Effector memory CD8-positive, alpha-beta T cell (primary cell): Measurements from ENCODE around the gene ESRRB.
A peak's percentile ranks its signal among the peaks of the same experiment; 100 is the strongest.

Experiments used
- ATAC-seq: fragments of 150-1000 bp; cut with Tn5 transposase; replicated peaks from 2 replicates; pipeline ENCODE4 v1.10.0; 2021; ENCODE audit warnings: mild to moderate bottlenecking, moderate library complexity
- DNase-seq, 3 experiments: peaks; one replicate each; pipeline ENCODE4 v3.0.0; 2021
- H3K27ac Mint-ChIP-seq, 2 donors: one replicate each; pipeline ENCODE4 v1.8.0; 2022; ENCODE audit warnings: mild to moderate bottlenecking in 2 of 2, mixed read lengths in 2 of 2, moderate library complexity in 2 of 2
- H3K27me3 Mint-ChIP-seq, 2 donors: one replicate each; pipeline ENCODE4 v1.8.0; 2022; ENCODE audit warnings: mixed read lengths in 2 of 2
- H3K36me3 Mint-ChIP-seq: one replicate; pipeline ENCODE4 v1.8.0; 2022; ENCODE audit warnings: mild to moderate bottlenecking, moderate library complexity, mixed read lengths; ENCODE audit not compliant: insufficient read depth
- H3K4me1 Mint-ChIP-seq, 2 donors: one replicate each; pipeline ENCODE4 v1.8.0; 2022; ENCODE audit warnings: low read depth in 2 of 2, mixed read lengths in 2 of 2
- H3K4me3 Mint-ChIP-seq, 2 donors: one replicate each; pipeline ENCODE4 v1.8.0; 2022; ENCODE audit warnings: mild to moderate bottlenecking in 2 of 2, mixed read lengths in 2 of 2, moderate library complexity in 2 of 2
- H3K9me3 Mint-ChIP-seq, 2 donors: one replicate each; pipeline ENCODE4 v1.8.0; 2022; ENCODE audit warnings: mixed read lengths in 2 of 2

The ESRRB gene

GRCh38 chr14:76376409-76376877 is 506 bp downstream of the ESRRB start:
- no peaks in the 10 kb centered on the region for H3K36me3 Mint-ChIP-seq
- no peak overlapping the region for H3K27ac Mint-ChIP-seq
- peaks cover 67 to 95% of the 10 kb centered on the region in 2 donors for H3K27me3 Mint-ChIP-seq
- H3K9me3 Mint-ChIP-seq, result no peaks in the 10 kb centered on the region
- H3K4me3 Mint-ChIP-seq, result peak overlapping the region in 1 of 2 donors; percentile 9
- DNase-seq (no peak), ATAC-seq (no peak)
- peaks cover 0 to 5% of the 10 kb centered on the region in 2 donors for H3K4me1 Mint-ChIP-seq

GRCh38 chr14:76376878-76377734 is 1.2 kb downstream of the ESRRB start:
- Mint-ChIP-seq H3K4me1 (peaks cover 0 to 5% of the 10 kb centered on the region in 2 donors), H3K9me3 (no peaks in the 10 kb centered on the region), H3K27me3 (peaks cover 68 to 95% of the 10 kb centered on the region in 2 donors), H3K4me3 (no peak overlapping the region), H3K36me3 (no peaks in the 10 kb centered on the region), H3K27ac (no peak overlapping the region)
- DNase-seq (no peak), ATAC-seq (no peak)

DNA sequence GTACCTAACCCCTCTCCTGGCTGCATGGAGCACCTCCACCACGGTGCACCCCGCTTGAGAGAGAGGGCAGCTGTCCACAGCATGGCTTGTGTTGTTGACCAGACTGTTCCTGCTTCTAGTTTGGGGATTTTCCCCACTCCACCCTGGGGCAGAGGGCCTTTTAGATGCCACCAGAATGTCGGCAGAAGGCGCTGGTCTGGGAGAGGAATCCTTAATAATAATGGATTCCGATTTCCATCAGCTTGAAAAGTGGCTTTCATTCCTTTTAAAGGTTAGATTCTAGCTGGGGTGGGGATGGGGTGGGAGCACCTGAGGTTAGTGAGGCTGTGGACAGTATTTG is 1.8 kb downstream of the ESRRB start:
- Mint-ChIP-seq H3K27ac (no peak overlapping the region), H3K36me3 (no peaks in the 10 kb centered on the region), H3K4me1 (peaks cover 0 to 5% of the 10 kb centered on the region in 2 donors), H3K27me3 (peaks cover 66 to 94% of the 10 kb centered on the region in 2 donors), H3K4me3 (no peak overlapping the region), H3K9me3 (no peaks in the 10 kb centered on the region)
- no peak for DNase-seq
- ATAC-seq, result no peak

- Mint-ChIP-seq H3K4me3 (no peak overlapping the region), H3K4me1 (peaks cover 0 to 5% of the 10 kb centered on the region in 2 donors), H3K36me3 (no peaks in the 10 kb centered on the region), H3K27ac (no peak overlapping the region), H3K9me3 (no peaks in the 10 kb centered on the region), H3K27me3 (peaks cover 72 to 91% of the 10 kb centered on the region in 2 donors)
- DNase-seq, result no peak
- no peak for ATAC-seq
Observed at GRCh38 chr14:76380991-76381390, 5.1 kb downstream of the ESRRB start.

DNA sequence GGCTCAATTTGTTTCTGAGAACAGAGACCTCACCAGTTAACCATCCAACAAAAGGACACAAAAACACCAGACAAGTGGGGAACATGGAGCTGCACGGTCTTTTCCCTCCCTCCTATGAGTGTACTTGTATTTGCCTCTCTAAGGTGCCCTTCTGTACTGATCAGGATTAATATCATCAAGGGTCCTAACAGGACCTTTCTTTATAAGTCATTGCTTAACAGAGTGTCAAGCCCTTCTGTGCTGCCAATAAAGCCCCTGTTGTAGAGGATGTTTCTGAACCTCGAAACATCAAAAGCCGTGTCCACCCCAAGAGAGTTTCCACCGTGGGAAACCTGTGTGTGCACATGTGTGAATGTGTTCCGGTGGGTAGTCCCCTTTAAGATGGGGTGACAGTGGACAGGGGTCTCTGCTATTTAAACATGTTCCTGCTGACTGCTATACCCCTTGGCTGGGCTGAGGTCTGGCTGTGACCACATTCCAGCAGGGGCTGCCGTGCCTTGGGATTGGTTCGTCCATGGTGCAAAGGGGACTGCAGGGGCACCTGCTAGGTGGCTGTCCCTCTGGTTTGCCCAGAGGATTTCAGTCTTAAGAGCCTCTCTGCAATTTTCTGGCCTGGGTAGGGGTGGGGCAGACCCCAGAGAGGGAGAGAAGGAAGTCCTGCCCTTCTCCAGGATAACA is 6.0 kb downstream of the ESRRB start:
- H3K4me3 Mint-ChIP-seq, result no peak overlapping the region
- peaks cover 0 to 3% of the 10 kb centered on the region in 2 donors for H3K4me1 Mint-ChIP-seq
- DNase-seq, result no peak
- no peak for ATAC-seq
- no peaks in the 10 kb centered on the region for H3K36me3 Mint-ChIP-seq
- H3K27me3 Mint-ChIP-seq, result peaks cover 64 to 87% of the 10 kb centered on the region in 2 donors
- H3K27ac Mint-ChIP-seq, result no peak overlapping the region
- no peaks in the 10 kb centered on the region for H3K9me3 Mint-ChIP-seq

DNA sequence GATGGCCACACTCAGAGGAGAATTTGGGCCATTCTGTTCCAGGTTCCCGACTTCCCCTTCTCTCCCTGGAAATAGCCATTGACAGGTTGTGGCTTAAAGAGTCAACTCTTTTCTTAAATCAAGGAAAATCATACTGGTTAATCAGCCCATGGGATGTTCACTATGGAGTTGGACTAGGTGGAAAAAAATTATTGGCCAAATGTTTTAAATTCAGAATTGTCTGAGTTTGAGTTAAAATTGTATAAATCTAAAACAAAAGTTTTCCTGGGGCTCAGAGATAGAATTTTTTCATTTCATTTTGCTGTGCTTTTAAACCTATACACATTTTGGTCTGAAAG is 6.5 kb downstream of the ESRRB start:
- Mint-ChIP-seq H3K36me3 (no peaks in the 10 kb centered on the region), H3K9me3 (no peaks in the 10 kb centered on the region), H3K4me3 (no peak overlapping the region), H3K27ac (no peak overlapping the region), H3K27me3 (peaks cover 64 to 89% of the 10 kb centered on the region in 2 donors), H3K4me1 (peaks cover 0 to 4% of the 10 kb centered on the region in 2 donors)
- ATAC-seq, result no peak
- no peak for DNase-seq

- H3K36me3 Mint-ChIP-seq, result no peaks in the 10 kb centered on the region
- H3K27ac Mint-ChIP-seq, result no peak overlapping the region
- peaks cover 58 to 86% of the 10 kb centered on the region in 2 donors for H3K27me3 Mint-ChIP-seq
- DNase-seq, result no peak
- peaks cover 0 to 3% of the 10 kb centered on the region in 2 donors for H3K4me1 Mint-ChIP-seq
- no peaks in the 10 kb centered on the region for H3K9me3 Mint-ChIP-seq
- ATAC-seq, result no peak
- H3K4me3 Mint-ChIP-seq, result no peak overlapping the region
Observed at GRCh38 chr14:76385435-76385834, 9.5 kb downstream of the ESRRB start.

DNA sequence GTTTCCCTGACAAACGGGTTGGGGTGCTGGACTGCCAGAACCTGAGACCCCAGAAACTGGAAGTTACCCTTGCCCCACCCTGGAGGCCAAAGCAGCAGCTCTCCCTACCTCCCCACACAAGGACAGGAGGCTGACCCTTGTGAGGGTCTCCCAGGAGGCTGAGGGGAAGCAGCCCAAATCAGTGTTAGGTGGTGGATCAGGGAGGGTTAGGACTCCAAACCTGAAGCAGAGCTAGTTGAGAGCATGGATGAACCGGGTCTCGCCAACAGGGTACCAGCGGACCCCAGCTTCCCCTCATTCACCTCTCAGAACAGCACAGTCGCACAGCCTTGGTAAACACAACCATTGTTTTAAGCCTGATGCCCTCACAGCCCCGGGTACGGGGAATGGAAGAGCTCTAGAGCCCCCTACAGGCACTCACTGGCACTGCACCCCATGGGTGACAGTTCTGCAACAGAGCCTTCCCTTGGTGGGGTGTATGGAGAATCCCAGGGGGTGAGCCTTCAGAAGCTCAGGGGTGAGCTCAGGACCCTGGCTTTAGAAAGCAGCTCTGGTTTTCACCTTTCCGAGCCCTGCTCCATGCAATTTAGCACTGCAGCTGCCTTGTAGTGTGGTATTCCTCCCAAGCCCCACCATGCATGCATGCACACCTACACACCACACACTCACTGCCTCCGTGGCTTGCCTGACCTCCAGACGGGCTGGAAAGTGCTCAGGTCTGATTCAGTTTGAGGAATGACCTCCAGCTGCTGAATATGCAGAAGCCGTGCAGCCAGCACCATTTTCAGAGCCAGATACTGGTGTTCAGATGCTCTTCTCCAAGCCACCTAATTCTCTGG is 11.2 kb downstream of the ESRRB start:
- Mint-ChIP-seq H3K27me3 (peaks cover 42 to 80% of the 10 kb centered on the region in 2 donors), H3K4me1 (peaks cover 0 to 3% of the 10 kb centered on the region in 2 donors), H3K4me3 (no peak overlapping the region), H3K36me3 (no peaks in the 10 kb centered on the region), H3K27ac (no peak overlapping the region), H3K9me3 (no peaks in the 10 kb centered on the region)
- DNase-seq, result peak; percentile 29 to 54 (median 43)
- peak; percentile 49 for ATAC-seq

DNA sequence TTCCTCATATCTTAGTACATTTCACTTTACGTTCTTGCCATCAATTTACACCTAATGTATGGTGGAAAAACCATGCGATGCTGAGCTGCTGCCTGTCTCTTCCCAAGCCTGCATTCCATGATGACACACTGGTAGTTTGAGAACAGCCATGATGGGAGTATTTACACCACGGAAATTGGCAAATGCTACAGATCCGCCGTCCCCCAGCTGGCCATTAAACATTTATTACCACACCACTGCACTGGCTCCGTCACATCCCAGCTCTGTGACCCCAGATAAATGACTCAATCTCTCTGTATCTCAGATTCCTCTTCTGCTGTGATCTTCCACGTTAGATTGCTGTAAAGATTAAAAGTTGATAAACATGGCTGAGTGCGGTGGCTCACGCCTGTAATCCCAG is 13.9 kb downstream of the ESRRB start:
- H3K36me3 Mint-ChIP-seq, result no peaks in the 10 kb centered on the region
- H3K27me3 Mint-ChIP-seq, result peaks cover 35 to 72% of the 10 kb centered on the region in 2 donors
- no peak overlapping the region for H3K27ac Mint-ChIP-seq
- H3K9me3 Mint-ChIP-seq, result no peaks in the 10 kb centered on the region
- no peak overlapping the region for H3K4me3 Mint-ChIP-seq
- DNase-seq (no peak), ATAC-seq (no peak)
- H3K4me1 Mint-ChIP-seq, result peaks cover 0 to 3% of the 10 kb centered on the region in 2 donors

DNA sequence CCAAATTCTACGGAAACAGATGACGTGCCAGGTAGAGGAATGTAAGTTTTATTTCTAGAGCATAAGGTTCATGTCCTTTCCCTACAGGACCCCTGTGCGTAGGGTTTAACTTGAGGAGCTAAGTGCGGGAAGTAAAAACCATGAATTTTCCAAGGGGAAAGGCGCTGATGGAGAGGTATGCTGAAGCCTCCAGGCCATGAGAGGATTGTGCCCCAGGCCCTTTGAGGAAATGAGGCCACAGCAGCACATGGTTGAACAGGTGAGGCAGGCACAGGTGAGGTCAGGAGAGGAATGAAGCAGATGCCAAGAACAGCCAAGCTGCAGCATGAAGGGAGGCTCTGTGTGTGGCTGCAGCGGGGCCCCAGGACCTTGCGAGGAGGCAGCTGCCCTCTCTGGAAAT is 14.7 kb downstream of the ESRRB start:
- H3K36me3 Mint-ChIP-seq, result no peaks in the 10 kb centered on the region
- DNase-seq (no peak), ATAC-seq (no peak)
- H3K27me3 Mint-ChIP-seq, result peaks cover 31 to 73% of the 10 kb centered on the region in 2 donors
- peaks cover 0 to 3% of the 10 kb centered on the region in 2 donors for H3K4me1 Mint-ChIP-seq
- H3K4me3 Mint-ChIP-seq, result no peak overlapping the region
- H3K27ac Mint-ChIP-seq, result no peak overlapping the region
- no peaks in the 10 kb centered on the region for H3K9me3 Mint-ChIP-seq

DNA sequence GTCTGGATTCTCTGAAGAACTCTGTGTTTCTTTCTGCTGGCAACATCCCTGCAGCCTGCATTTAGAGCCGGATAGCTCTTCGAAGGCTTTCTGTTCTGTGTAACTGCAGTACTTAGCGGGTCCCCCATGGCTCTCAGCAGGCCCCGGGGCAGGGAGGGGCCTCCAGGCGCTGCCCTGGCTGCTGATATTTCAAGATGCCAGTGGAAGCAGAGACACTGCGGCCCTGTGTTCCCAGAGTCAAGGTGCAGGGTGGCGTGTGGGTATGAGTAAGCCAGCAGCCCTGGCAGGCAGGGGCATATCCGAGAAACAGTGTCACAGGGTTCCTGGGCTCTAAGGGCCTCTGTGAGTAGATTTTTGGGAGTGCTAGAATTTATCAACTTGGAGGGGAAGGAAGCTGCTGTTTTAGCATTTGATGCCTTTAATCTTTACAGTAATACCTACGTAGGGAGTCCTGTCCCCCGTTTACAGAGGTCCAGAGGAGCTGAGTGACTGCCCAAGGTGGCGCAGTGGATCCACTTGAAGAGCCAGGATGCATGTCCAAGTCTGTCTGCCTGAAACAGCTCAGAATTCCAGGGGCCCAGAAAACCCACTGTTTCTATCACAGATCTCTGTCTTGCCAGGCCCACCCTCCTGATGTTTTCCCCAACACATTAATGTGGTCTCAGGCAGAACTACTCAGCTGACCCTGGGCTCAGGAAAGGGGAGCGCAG is 16.2 kb downstream of the ESRRB start:
- peaks cover 0 to 3% of the 10 kb centered on the region in 2 donors for H3K4me1 Mint-ChIP-seq
- DNase-seq, result no peak
- no peaks in the 10 kb centered on the region for H3K9me3 Mint-ChIP-seq
- no peak overlapping the region for H3K27ac Mint-ChIP-seq
- no peak overlapping the region for H3K4me3 Mint-ChIP-seq
- ATAC-seq, result no peak
- H3K36me3 Mint-ChIP-seq, result no peaks in the 10 kb centered on the region
- peaks cover 31 to 74% of the 10 kb centered on the region in 2 donors for H3K27me3 Mint-ChIP-seq

DNA sequence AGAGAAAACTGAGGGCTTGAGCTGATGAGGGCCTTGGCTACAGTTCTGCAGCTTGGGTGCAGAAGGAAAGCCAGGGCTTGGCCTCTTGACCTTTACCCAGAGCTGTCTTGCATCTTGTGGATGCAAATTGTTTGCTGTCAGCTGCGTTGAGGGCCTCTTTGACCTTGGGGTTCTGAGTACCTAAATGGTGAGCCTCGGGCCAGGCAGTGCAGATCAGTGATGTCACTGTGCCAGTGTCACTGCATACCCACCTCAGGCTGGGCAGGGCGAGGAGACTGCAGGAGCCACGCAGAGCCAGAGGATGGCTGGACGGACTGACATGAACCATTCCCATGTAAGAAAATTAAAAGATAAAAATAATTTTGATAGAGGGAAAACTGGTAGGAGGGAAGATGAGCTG is 18.6 kb downstream of the ESRRB start:
- ATAC-seq (no peak), DNase-seq (no peak)
- Mint-ChIP-seq H3K4me1 (no peaks in the 10 kb centered on the region), H3K36me3 (no peaks in the 10 kb centered on the region), H3K9me3 (no peaks in the 10 kb centered on the region), H3K27me3 (peaks cover 25 to 73% of the 10 kb centered on the region in 2 donors), H3K27ac (no peak overlapping the region), H3K4me3 (no peak overlapping the region)

DNA sequence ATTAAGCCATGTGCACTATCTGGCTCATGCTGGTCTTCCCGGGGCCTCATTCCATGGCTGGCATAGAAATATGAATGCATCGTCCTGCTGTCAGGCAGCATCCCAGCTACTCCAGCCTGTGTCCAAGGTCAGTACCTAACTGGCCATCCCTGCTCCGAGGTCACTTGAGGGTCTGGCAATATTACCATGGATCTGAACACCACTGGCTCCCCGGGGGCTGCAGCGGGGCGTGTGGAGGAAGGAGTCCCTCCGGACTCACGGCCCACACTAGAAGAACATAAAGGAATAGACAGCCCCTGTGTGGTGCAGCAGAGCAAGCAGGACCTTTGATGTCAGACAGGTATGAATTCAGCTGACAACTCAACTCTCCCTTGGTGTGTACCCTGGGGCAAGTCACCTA is 19.2 kb downstream of the ESRRB start:
- ATAC-seq, result no peak
- Mint-ChIP-seq H3K36me3 (no peaks in the 10 kb centered on the region), H3K4me3 (no peak overlapping the region), H3K9me3 (no peaks in the 10 kb centered on the region), H3K27me3 (peaks cover 21 to 72% of the 10 kb centered on the region in 2 donors), H3K27ac (no peak overlapping the region), H3K4me1 (no peaks in the 10 kb centered on the region)
- no peak for DNase-seq
